GM19395 (cell line): Measurements from ENCODE around the gene GOLGA5.
"Not testable (repeated sequence)": the region's sequence is repeated elsewhere in the genome, so short reads cannot be mapped to it uniquely, and the experiment has no call there.

Source experiments
- ATAC-seq: cut with Tn5 transposase; IDR thresholded peaks from one replicate; pipeline ENCODE4 v1.9.1; 2021; ENCODE audit warnings: mild to moderate bottlenecking, moderate library complexity; ENCODE audit not compliant: unreplicated experiment

Gene GOLGA5

GRCh38 chr14:92793709-92794546 lies at the start of gene GOLGA5:
TSS of gene GOLGA5 (plus strand) at chr14:92794305. CDS start at chr14:92797438, 3,133 bp downstream.
- peak; percentile 97 for ATAC-seq

GRCh38 chr14:92747701-92748258 lies 46.3 kb upstream of the GOLGA5 start:
- no peak for ATAC-seq

DNA sequence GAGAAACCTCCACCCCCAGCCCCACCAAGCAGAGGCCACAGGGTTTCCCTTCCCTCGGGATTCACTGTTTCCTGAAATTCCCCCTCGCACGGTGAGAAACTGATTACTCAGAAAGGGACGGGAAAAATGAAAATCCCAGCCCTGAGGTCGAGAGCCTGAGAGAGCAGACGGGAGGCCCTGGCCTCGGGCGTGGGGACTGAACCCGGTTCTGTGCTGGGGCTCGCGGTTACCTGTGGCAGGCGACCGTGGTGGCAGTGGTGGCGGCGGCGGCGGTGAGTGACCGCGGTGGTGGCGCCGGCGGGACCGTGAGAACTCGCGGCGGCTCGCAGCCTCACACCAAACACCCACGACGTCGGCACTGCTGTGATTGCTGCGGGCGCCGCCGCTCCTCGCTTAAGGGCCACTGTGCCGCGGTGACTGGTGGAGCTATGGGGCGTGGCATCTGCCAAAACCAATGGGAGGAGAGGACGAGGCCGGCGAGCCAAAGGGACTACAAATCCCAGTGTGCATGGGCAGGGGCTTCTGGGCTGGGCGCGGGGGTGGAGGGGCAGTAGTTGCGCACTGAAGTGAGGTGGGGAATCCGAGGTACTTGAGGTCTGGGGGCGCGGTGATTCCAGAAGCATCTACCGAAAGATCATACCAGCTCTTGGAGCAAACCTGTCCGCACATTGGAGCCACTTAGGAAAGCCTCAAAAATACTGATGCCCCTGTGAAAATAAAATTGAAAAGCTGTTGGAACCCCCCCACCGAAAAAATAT lies 45.7 kb upstream of the GOLGA5 start, which contains the start of gene LGMN:
Gene LGMN (minus strand): TSS at position 369 of the 758 bp plus-strand sequence. CDS start 15,841 bp downstream, outside the sequence.
- peak; percentile 84 for ATAC-seq

- ATAC-seq = not testable (repeated sequence)
These were observed 43.8 kb upstream of the GOLGA5 start for GRCh38 chr14:92750222-92750728.

DNA sequence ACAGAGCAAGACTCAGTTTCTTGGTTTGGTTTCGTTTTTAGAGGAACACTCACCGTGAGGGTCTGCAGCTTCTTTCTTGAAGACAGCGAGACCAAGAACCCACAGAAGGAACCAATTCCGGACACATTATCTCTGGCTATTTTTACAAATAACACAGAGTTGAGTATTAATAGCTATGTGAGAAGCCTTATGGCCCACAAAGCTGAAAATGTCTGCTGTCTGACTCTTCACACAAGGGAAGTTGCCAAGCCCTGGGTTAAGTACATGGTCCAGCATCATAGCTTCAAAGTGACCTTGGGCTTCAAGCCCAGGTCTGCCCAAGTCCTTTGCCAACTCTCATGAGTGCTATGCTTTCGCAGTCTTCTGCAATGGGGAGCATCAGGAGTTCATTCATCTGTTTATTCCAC lies 43.1 kb upstream of the GOLGA5 start:
- peak; percentile 37 for ATAC-seq

GRCh38 chr14:92751819-92752218 lies 42.3 kb upstream of the GOLGA5 start:
- no peak for ATAC-seq

- no peak for ATAC-seq
These were observed 40.9 kb upstream of the GOLGA5 start for GRCh38 chr14:92753250-92753649.

GRCh38 chr14:92754966-92755365 lies 39.1 kb upstream of the GOLGA5 start:
- ATAC-seq = no peak

DNA sequence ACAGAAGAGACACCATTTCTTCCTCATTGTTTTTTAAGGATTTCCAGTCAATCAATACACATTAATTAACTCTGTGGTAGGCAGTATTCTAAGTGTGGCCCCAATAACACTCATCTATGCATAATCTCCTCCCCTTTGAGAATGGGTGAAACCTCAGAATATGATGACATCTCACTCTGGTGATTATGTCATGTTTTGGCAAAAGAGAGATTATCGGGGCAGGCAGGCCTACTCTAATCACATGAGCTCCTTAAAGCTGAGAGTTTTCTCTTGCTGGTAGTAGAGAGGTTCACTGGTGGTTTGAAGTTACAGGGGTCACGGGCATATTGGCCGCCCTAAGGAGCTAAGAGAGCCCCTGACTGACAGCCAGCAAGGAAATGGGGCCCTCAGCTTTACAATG lies 38.6 kb upstream of the GOLGA5 start:
- no peak for ATAC-seq

GRCh38 chr14:92756446-92756845 lies 37.7 kb upstream of the GOLGA5 start:
- no peak for ATAC-seq

DNA sequence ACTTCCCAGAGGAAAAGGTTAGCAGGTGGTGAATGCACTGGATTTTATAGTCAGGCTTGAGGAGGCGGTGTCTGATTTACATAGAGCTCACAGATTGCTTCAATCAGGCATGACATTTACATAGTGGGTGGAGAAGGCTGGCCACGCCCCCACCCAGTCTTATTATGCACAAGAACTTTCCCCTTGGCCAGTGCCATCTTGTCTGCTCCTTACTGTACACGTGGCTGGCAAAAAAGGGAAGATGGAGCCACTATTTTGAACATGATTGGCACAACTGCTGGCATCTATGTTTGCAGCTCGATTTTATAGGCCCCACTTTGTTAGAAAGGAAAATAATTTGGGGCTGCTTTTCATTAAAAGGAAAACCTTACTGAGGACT lies 34.8 kb upstream of the GOLGA5 start:
- no peak for ATAC-seq

GRCh38 chr14:92759679-92760523 lies 34.2 kb upstream of the GOLGA5 start:
- ATAC-seq = no peak

DNA sequence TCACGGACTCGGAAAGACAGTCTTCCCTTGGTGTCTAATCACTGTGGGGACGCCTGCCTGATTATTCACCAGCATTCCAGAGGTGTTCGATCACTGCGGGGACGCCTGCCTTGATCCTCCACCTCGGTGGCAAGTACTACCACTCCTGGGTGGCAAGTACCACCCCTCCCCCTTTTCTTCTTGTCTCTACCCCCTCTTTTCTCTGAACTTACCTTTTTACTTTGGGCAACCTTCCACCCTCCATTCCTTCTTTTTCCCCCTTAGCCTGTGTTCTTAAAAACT lies 33.6 kb upstream of the GOLGA5 start:
- no peak for ATAC-seq

DNA sequence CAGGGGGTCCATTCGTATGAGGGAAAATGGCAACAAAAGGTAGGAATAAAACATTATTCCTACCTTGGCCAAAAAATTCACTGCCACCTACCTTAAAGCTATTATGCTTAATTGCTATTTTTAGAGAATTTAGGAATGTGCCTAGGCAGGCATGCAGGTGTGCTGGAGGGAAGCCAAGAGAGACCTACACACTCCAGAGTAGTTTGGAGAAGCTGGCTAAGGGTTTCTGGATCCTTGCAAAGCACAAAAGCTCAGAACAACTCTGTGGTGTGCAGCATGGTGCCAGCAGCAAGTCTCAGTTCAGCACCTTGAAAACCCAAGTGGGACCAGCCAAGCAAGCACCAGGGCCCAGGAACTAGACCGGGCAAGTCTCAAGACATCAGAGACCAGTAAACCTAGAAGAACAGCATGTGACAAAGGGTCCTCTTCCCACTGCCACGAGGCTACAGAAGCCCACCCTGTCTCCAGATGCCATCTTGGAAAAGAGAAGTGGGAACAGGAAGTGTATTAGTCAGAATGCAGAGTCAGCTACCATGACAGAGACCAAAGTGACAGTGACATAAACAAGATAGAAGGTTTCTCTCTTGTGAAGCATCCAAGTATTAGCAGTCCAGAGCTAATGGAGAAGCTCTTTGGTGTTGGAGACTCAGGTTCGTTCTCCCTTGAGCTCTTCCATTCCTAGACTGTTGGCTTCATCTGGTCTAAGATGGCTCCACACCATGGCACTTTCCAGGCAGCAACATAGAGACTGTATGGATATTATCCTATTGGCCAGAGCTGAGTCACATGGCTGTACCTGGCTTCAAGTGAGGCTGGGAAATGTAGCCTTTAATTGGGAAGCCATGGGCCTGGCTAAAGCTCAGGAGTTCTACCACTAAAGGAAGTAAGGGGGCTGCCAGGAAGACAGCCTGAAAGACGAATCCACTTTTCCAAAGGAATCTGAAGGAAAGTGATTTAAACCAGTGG lies 30.2 kb upstream of the GOLGA5 start:
- ATAC-seq = not testable (repeated sequence)

DNA sequence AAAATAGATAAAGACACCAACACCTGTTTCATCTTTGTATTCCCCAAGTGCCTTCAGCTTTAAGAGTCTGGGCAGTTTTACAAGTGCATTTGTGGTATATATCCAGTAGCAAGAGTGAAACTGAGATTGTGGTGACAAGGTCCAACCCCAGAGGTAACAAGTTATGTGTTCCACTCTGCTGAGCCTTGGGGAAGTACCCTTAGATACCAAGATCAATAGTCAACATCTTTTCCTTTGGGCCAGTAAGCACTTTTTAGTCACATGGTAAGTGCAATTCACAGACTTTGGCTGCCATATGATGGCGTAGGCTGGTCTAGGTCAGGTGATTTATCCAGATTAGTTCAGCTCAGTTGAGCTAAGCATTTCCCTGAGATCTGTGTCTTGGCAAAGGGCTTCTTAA lies 25.9 kb upstream of the GOLGA5 start:
- ATAC-seq = peak; percentile 91

- ATAC-seq = no peak
These were observed 25.3 kb upstream of the GOLGA5 start for GRCh38 chr14:92768795-92769194.

GRCh38 chr14:92770484-92770883 lies 23.6 kb upstream of the GOLGA5 start:
- ATAC-seq = no peak

- ATAC-seq = no peak
These were observed 19.5 kb upstream of the GOLGA5 start for GRCh38 chr14:92774572-92774971.

DNA sequence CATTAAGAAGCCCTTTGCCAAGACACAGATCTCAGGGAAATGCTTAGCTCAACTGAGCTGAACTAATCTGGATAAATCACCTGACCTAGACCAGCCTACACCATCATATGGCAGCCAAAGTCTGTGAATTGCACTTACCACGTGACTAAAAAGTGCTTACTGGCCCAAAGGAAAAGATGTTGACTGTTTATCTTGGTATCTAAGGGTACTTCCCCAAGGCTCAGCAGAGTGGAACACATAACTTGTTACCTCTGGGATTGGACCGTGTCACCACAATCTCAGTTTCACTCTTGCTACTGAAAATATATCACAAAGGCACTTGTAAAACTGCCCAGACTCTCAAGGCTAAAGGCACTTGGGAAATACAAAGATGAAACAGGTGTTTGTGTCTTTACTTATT lies 18.8 kb upstream of the GOLGA5 start:
- ATAC-seq = peak; percentile 95
